ENCODE measurements around the gene NUTM2A.
"Not testable (repeated sequence)": the region's sequence is repeated elsewhere in the genome, so short reads cannot be mapped to it uniquely, and the experiment has no call there.

The NUTM2A gene, protein sequence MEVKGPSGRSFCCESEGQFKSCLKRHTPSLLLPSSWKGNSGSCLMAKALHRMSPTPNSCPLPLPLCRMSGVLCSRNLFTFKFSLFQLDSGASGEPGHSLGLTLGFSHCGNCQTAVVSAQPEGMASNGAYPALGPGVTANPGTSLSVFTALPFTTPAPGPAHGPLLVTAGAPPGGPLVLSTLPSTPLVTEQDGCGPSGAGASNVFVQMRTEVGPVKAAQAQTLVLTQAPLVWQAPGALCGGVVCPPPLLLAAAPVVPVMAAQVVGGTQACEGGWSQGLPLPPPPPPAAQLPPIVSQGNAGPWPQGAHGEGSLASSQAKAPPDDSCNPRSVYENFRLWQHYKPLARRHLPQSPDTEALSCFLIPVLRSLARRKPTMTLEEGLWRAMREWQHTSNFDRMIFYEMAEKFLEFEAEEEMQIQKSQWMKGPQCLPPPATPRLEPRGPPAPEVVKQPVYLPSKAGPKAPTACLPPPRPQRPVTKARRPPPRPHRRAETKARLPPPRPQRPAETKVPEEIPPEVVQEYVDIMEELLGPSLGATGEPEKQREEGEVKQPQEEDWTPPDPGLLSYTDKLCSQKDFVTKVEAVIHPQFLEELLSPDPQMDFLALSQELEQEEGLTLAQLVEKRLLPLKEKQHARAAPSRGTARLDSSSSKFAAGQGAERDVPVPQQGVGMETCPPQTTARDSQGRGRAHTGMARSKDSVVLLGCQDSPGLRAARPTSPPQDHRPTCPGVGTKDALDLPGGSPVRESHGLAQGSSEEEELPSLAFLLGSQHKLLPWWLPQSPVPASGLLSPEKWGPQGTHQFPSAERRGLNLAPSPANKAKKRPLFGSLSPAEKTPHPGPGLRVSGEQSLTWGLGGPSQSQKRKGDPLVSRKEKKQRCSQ

GRCh38 chr10:87225148-87225547 is at the start of gene NUTM2A:
Gene NUTM2A, plus strand, starts transcription at chr10:87225448. Its CDS starts 383 bp downstream, at chr10:87225831.
- DNase-seq (ENCODE audit: low spot score), result not testable (repeated sequence)

- not testable (repeated sequence) for DNase-seq (ENCODE audit: low spot score)
Observed at GRCh38 chr10:87177587-87177986, 47.7 kb upstream of the NUTM2A start.

DNA sequence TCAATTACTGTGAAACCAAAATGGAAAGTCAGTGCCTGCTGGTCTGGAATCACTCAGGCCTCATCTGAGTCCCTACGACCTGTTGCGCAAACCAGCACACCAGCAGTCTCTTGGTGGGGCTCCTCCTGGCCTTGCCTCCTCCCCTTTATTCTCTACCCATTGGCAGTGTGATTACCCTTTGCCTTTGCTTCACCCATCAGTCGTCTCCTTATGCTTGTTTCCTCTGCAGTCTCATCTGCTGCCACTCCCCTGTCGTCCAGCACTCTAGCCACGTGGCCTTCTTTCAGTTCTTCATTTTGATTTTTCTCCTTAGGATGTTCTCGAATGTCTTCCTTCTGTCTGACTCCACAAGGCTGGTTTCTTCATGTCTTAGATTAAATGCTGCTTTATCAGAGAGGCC is 40.8 kb upstream of the NUTM2A start:
- DNase-seq (ENCODE audit: low spot score), result not testable (repeated sequence)

DNA sequence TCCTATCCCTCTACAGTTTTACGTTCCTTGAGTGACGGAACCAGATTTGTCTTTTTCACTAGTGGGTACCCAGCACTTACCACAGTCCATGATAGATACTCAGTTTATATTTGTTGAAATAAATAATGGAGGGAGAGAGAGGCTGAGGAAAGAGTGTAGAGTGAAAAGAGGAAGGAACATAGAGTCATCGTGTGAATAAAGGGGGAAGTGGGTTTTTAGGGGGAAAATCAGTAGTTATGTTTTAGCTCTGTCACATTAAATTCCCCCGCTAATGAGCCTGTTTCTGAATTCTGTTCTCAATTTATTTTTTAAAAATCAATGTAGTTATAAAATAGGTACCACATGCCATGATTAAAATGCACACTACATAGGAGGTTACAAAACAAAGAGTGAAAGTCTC is 39.2 kb upstream of the NUTM2A start:
- not testable (repeated sequence) for DNase-seq (ENCODE audit: low spot score)

DNA sequence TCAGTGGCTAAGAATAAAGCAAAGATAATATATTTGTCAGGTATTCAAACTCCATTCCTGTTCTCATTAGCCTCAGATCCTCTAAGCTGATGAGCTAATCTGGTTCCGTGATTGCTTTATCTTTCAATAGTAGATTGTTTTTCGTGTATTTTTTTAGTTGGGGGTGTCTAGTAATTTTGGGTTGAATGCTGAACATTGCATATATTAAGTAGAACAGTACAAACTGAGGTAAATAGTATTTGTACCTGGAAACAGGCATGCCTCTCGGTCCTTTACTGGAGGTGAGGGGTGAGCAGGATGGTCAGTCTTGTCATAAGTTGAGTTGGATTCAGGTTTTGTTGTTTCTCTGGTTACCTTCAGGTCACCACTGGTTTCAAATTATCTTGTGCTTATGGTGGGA is 37.7 kb upstream of the NUTM2A start:
- not testable (repeated sequence) for DNase-seq (ENCODE audit: low spot score)

DNA sequence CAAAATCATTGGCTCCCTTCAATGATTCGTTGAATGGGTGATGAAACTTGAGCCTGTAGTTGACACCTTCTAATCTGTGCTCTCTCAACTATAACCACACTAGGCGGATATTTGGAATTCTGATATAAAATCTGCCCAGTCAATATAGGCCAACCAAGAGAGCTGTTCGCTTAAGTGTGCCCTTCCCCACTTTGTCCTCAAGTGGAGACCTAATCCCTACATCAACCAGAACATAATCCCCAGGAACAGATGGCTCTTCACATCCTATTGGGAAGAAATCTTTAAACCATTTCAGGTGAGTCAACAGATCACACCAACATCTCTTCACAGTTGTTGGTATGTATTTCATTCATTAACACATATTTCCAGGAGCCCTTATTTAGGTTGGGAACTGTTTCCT is 33.4 kb upstream of the NUTM2A start:
- not testable (repeated sequence) for DNase-seq (ENCODE audit: low spot score)

DNA sequence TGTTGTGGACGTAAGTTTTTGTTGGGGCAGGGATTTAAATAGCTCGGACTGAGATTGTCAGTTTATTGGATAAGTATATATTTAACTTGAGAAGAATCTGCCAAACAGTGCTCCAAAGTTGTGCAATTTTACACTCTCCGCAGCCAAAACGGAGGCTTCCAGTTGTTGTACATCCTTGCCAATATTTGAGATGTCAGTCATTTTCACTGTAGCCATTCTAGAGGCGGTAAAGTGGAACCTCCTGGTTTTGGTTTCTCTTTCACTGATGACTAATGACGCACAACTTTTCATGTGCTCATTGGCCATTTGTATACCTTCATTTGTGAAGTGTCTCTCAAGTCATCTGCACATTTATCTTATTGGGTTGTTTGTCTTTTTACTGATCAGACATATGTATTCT is 24.3 kb upstream of the NUTM2A start:
- not testable (repeated sequence) for DNase-seq (ENCODE audit: low spot score)

GRCh38 chr10:87204801-87205200 is 20.4 kb upstream of the NUTM2A start:
- not testable (repeated sequence) for DNase-seq (ENCODE audit: low spot score)

DNA sequence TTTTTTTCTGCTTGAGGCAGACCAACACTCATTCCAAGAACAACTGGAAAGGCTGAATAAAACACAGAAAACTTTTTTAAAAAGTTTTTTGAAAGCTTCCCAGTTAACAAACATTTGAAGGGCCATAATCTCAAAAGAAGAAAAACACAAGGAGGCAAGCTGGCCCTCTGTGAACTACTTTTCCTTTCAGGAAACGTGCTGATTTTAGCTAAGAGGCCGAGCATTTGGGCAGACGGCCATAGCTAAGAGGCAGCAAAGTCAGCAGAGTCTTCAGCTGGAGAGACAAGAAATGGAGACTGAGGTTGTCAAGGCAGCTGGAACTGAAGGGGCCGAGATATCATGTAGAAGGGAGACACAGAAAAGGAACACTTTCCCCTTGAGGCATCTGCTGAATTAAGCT is 18.3 kb upstream of the NUTM2A start:
- not testable (repeated sequence) for DNase-seq (ENCODE audit: low spot score)

DNA sequence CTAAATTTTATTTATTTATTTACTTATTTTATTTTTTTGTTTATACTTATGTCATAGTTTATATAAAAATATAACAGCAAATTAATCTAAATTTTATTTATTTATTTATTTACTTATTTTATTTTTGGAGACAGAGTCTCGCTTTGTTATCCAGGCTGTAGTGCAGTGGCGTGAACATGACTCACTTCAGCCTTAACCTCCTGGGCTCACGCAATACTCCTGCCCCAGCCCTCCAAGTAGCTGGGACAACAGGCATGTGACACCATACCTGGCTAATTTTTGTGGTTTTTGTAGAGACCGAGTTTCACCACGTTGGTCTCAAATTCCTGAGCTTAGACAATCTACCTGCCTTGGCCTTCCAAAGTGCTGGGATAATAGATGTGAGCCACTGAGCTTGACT is 14.9 kb upstream of the NUTM2A start:
- not testable (repeated sequence) for DNase-seq (ENCODE audit: low spot score)

GRCh38 chr10:87211848-87212247 is 13.4 kb upstream of the NUTM2A start:
- peak; percentile 30 for DNase-seq (ENCODE audit: low spot score)

GRCh38 chr10:87213150-87213765 is 12.0 kb upstream of the NUTM2A start:
- DNase-seq (ENCODE audit: low spot score), result not testable (repeated sequence)

GRCh38 chr10:87213806-87214205 is 11.4 kb upstream of the NUTM2A start:
- DNase-seq (ENCODE audit: low spot score), result not testable (repeated sequence)

DNA sequence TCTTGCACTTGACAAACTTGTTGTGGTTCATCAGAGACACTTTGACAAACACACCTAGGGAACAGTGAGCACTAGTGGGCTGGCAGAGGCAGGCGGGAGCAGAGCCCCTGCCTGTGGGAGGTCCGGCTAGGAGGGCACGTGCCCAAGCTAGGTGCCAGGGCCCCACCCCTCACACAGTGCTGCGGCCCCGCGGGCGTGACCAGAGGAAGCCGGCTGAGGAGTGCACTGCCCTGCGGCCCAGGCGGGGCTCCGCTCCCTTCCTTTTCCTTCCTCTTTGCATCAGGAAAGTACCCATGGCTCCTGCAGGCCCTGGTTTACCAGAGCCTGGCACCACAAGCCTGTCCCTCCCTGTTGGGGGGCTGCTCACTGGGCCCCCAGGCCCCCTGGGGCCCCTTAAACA is 9.1 kb upstream of the NUTM2A start:
- DNase-seq (ENCODE audit: low spot score), result not testable (repeated sequence)

DNA sequence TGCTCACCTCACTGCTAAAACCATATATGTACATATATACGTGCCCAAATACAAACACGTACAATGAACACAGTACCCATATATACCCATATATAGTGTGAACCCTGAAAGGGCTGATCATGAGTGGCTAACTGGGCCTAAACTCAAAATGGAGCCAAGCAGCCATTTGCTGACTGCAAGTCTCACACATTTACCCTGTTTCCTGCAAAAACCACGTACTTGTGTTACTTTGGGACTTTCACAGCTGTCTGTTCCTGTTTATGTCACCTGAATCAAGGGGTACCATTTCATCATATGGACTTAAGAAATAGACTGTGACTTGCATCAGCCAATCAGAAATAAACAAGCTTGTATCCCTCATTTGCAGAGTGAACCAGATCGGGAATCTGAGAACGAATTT is 5.9 kb upstream of the NUTM2A start:
- not testable (repeated sequence) for DNase-seq (ENCODE audit: low spot score)

DNA sequence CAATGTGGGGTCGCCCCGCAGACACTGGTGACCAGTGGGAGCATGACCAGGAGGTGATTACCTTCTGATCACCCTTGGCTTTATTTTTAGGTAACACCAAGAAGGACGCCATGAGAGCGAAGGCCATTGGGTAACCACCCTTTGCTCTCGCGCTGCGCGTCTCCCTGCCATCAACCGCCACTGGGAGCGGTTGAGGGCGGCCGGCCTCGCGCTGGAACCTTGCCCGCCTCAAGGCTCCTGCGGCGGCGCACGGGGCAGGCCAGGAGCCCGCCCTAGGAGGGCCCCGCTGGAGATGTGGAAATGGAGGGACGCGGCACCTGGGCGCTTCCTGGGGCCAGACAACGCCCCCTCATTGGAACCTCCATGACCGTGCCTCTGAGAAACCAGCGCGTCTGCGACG is 2.5 kb upstream of the NUTM2A start:
- DNase-seq (ENCODE audit: low spot score), result not testable (repeated sequence)

GRCh38 chr10:87228247-87228646 is 3.0 kb downstream of the NUTM2A start:
- not testable (repeated sequence) for DNase-seq (ENCODE audit: low spot score)

- DNase-seq (ENCODE audit: low spot score), result not testable (repeated sequence)
Observed at GRCh38 chr10:87229211-87229610, 4.0 kb downstream of the NUTM2A start.

- not testable (repeated sequence) for DNase-seq (ENCODE audit: low spot score)
Observed at GRCh38 chr10:87234854-87235253, 9.6 kb downstream of the NUTM2A start.

- not testable (repeated sequence) for DNase-seq (ENCODE audit: low spot score)
Observed at GRCh38 chr10:87237244-87237643, 12.0 kb downstream of the NUTM2A start.

DNA sequence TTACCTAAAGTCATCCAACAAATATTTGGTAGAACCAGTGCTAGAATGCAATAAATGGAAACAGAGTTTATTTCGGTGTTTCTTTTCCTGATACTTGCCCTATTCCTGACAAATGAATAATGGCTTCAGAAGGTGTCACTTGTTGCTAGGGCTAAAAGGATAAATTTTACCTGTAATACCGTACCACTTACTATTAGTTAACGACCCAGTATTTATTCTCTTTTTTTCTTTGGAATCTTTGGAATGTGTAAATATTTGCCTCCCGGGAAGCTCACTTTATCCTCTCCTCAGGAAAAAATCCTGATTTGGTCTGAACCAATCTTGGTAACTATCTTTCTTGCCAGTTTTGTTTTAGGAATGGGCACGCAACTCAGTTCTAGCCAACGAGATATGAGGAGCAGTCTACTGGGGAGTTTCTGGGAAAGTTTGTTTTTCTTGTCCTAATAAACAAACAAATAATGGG is 14.1 kb downstream of the NUTM2A start:
- DNase-seq (ENCODE audit: low spot score), result not testable (repeated sequence)

DNA sequence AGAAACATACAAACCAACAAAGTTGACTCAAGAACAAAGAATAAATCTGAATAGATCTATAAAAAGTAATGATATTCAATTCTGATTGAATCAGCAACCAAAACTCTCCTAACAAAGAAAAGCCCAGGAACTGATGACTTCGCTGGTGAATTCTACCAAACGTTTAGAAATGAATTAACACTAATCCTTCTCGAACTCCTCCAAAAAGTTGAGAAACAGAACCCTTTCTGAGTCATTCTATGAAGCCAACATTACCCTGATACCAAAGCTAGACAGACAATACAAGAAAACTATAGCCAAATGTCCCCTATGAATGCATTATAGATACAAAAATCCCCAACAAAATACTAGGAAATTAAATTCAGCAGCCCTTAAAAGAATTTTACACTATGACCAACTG is 16.9 kb downstream of the NUTM2A start:
- not testable (repeated sequence) for DNase-seq (ENCODE audit: low spot score)
